HAP-1 (cell line): Measurements from ENCODE around the gene MTA1.

Experiments used
- DNase-seq, 2 experiments: peaks; one replicate each; pipeline ENCODE4 v3.0.0-alpha.2; 2016 to 2020; ENCODE audit warnings: low spot score in 2 of 2
- H3K27me3 ChIP-seq: fragments of 250-450 bp; sonication (Bioruptor Pico); 2 replicates; pipeline ENCODE4 v1.5.1; 2020; ENCODE audit warnings: low read depth, mild to moderate bottlenecking, moderate library complexity
- H3K36me3 ChIP-seq: fragments of 250-450 bp; sonication (Bioruptor Pico); replicated peaks from 2 replicates; pipeline ENCODE4 v1.5.1; 2020; ENCODE audit warnings: mild to moderate bottlenecking
- H3K4me1 ChIP-seq: fragments of 250-450 bp; sonication (Bioruptor Pico); 2 replicates; pipeline ENCODE4 v1.5.1; 2020; ENCODE audit warnings: mild to moderate bottlenecking
- H3K4me3 ChIP-seq: fragments of 250-450 bp; sonication (Bioruptor Pico); 2 replicates; pipeline ENCODE4 v1.5.1; 2020; ENCODE audit warnings: mild to moderate bottlenecking, moderate library complexity
- H3K9me3 ChIP-seq: fragments of 250-450 bp; sonication (Bioruptor Pico); 2 replicates; pipeline ENCODE4 v1.5.1; 2020; ENCODE audit warnings: mild to moderate bottlenecking, moderate library complexity
- in situ Hi-C: fragments of 300-500 bp; cut with MboI; formaldehyde crosslinking; loops from 3 replicates; pipeline ENCODE4 v1.14.3; 2020; ENCODE audit warnings: low sequenced_read_pairs, inconsistent platforms, mixed read lengths

Gene MTA1

DNA sequence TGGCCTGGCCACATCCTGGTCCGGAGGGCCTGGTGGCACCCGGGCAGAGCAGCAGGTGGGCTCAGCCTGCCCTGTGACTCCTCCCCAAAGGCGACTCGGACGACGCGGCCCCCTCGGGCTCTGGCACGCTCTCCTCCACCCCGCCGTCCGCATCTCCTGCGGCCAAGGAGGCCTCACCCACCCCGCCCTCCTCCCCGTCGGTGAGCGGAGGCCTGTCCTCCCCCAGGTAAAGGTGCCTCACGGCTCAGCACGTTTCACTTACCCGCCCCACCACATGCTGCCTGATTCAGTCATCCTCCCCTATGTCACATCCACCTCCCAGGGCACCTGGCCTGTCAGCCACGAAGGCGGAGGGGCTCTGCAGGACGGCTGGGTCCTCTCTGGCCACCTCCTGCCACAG is 28.1 kb upstream of the MTA1 start:
- Histone ChIP-seq H3K4me1 (no peaks in the 10 kb centered on the region), H3K27me3 (no peaks in the 10 kb centered on the region), H3K9me3 (no peaks in the 10 kb centered on the region), H3K4me3 (no peak overlapping the region), H3K36me3 (no peaks in the 10 kb centered on the region)
- DNase-seq: no peak
- in situ Hi-C loops: no loop called here

DNA sequence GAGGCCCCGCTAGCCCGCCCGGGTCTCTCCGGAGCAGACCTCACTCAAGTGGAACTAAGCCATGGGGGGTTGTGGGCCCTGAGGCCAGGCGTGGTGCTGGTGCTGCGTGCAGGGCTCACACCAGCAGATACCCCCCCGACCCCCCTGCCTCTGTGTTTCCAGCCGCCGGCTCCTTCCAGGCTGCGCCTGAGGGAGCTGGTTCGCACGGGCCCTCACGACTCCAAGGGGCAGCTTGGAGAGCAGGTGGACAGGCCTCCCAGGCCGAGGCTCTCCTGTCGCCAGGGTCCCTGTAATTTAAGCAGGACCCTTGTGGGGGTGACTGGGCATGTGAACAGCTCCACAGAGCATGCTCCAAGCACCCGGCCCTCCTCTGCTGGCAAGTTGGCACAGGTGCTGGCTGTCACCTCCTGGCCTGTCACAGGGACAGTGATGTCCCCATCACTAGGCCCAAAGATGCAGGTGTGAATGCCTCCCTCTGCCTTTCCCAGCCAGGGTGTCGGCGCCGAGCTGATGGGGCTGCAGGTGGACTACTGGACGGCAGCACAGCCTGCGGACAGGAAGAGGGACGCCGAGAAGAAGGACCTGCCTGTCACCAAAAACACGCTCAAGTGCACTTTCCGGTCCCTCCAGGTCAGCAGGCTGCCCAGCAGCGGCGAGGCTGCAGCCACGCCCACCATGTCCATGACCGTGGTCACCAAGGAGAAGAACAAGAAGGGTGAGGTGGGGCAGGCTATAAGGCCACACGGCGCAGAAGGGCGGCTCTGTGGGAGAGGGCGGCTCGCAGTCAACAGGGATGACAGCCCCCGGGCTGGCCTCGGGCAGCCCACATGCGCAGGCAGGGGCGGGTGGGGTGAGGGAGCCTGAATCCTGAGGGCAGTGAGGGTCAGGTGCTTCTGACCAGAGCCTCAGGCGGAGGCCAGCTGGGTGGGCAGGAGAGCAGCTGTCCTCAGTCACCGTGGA is 27.2 kb upstream of the MTA1 start:
- Histone ChIP-seq H3K27me3 (no peaks in the 10 kb centered on the region), H3K4me3 (no peak overlapping the region), H3K4me1 (no peaks in the 10 kb centered on the region), H3K9me3 (no peaks in the 10 kb centered on the region), H3K36me3 (no peaks in the 10 kb centered on the region)
- no peak for DNase-seq
- in situ Hi-C loops: no loop called here

- H3K36me3 ChIP-seq: no peaks in the 10 kb centered on the region
- peaks cover 5% of the 10 kb centered on the region for H3K4me1 ChIP-seq
- H3K9me3 ChIP-seq: no peaks in the 10 kb centered on the region
- DNase-seq: no peak
- H3K4me3 ChIP-seq: no peak overlapping the region
- H3K27me3 ChIP-seq: no peaks in the 10 kb centered on the region
- in situ Hi-C loops: no loop called here
These were observed 26.5 kb upstream of the MTA1 start for GRCh38 chr14:105393151-105393550.

DNA sequence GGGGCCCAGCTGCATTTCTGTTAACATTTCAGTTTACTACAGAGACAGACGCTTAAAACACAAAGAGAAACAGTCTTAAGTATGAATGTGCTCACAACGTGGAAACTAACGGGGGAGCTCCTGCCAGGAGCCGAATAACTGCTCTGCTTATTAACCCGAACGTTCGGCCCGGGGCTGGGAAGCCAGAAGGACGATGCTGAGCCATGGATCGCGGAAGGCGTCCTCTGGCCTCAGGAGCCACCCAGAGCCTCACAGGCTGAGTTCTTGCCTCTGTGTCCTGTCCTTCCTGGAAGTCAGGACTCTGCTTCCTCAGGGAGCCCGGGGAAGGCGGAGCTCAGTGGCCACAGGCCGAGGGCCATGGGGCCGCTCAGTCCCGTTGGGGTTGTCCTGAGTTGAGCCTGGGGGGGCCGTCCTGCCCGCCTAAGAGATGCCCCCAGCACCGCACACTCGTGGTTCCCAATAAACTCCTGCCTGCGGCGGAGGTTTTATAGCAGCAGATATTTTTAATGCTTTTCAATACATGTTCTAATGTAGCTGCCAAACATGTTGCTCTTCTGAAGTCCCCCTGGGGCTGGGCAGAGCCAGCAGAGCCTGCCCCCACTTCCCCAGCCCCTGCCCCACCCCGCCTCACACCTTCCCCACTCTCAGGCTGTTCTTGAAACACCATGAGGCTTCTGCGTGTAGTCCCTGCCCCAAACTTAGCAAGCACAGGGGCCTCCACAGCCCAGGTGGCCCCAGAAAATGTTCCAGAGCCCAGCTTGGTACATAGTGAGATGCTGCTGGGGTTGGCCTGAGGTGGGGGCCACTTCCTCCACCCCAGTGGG is 24.7 kb upstream of the MTA1 start:
- Histone ChIP-seq H3K4me1 (peaks cover 11% of the 10 kb centered on the region), H3K36me3 (peaks cover 7% of the 10 kb centered on the region), H3K9me3 (peaks cover 4% of the 10 kb centered on the region; the same call in 1 of the 2 replicates), H3K27me3 (no peaks in the 10 kb centered on the region), H3K4me3 (no peak overlapping the region)
- in situ Hi-C loops: no loop called here
- DNase-seq: no peak

DNA sequence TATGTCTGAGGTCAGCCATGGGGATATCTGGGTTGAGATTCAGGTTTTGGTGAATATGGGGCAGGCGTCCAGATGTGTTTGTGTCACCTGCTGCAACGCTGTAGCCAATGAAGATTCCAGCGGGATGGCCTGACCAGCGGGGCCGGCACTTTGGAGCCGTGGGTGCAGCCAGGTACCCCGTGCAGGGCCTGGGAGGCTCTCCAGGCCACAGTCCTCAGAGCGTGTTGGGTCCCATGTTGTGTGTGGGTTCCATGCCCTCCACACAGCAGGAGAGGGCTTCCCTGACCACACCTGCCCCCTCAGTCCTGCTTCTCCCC is 24.1 kb upstream of the MTA1 start:
- peaks cover 11% of the 10 kb centered on the region for H3K4me1 ChIP-seq
- no peak overlapping the region for H3K4me3 ChIP-seq
- no peaks in the 10 kb centered on the region for H3K27me3 ChIP-seq
- H3K9me3 ChIP-seq: peaks cover 8% of the 10 kb centered on the region; the same call in 1 of the 2 replicates
- H3K36me3 ChIP-seq: peaks cover 13% of the 10 kb centered on the region
- in situ Hi-C loops: no loop called here
- DNase-seq: no peak

- peak overlapping the region; percentile 58; the same call in 1 of the 2 replicates for H3K4me3 ChIP-seq
These were observed 22.2 kb upstream of the MTA1 start for GRCh38 chr14:105397350-105397931.

GRCh38 chr14:105398044-105398725 is 21.4 kb upstream of the MTA1 start, which contains the start of gene TEX22:
Gene TEX22 (plus strand): TSS chr14:105398538. CDS start chr14:105399341, 803 bp downstream.
- Histone ChIP-seq H3K36me3 (peaks cover 21% of the 10 kb centered on the region), H3K4me1 (peaks cover 11% of the 10 kb centered on the region), H3K4me3 (peak within 1 kb of the TSS; percentile 58), H3K27me3 (no peaks in the 10 kb centered on the region), H3K9me3 (peaks cover 8% of the 10 kb centered on the region; the same call in 1 of the 2 replicates)
- DNase-seq: peak; percentile 71 to 95
- in situ Hi-C loops: no loop called here

More at GRCh38 chr14:105397350-105397931, 22.2 kb upstream of the MTA1 start:
- Histone ChIP-seq H3K27me3 (no peaks in the 10 kb centered on the region), H3K36me3 (peaks cover 21% of the 10 kb centered on the region), H3K9me3 (peaks cover 8% of the 10 kb centered on the region; the same call in 1 of the 2 replicates), H3K4me1 (peaks cover 11% of the 10 kb centered on the region)
- in situ Hi-C loops: no loop called here
- no peak for DNase-seq

DNA sequence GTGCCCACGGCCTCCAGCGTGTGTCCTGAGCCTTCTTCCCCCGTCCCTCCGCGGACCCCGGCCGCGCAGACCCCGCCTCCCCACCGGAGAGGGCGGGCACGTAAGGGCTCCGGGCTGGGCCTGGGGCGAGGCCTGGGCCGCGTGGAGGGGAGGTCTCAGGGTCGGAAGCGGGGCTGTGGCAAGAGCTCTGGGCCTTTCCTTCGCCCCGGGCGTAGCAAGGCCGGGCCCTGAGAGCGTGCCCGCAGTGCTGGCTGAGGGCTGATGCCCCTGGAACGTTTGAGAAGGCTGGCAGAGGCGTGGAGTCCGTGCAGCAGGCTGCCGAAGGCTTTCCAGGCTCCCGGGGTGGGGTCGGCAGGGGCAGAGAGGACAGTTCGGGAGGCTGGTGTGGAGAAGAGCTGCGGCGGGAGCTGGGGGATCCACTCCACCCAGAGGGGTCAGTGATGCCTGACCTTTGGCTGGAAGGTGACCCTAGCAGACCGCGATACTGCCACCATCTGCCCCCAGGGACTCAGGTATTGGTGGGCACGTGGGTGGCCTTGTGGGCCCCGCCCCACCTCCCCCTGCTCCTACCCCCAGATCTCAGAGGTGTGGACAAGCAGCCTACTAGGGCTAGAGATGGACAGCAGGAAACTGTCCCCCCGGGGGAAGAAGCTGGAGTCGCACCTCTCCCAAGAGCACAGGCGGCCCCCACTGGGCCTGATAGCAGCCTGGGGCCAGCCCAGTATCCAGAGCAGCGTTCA is 20.7 kb upstream of the MTA1 start:
- peak; percentile 37 to 71 for DNase-seq
- H3K4me1 ChIP-seq: peaks cover 11% of the 10 kb centered on the region
- no peaks in the 10 kb centered on the region for H3K27me3 ChIP-seq
- H3K36me3 ChIP-seq: peaks cover 21% of the 10 kb centered on the region
- peak overlapping the region; percentile 58 for H3K4me3 ChIP-seq
- H3K9me3 ChIP-seq: peaks cover 8% of the 10 kb centered on the region; the same call in 1 of the 2 replicates
- in situ Hi-C loops: no loop called here

GRCh38 chr14:105399466-105399775 is 20.2 kb upstream of the MTA1 start:
- H3K27me3 ChIP-seq: no peaks in the 10 kb centered on the region
- DNase-seq: no peak
- H3K36me3 ChIP-seq: peaks cover 21% of the 10 kb centered on the region
- H3K4me1 ChIP-seq: peaks cover 11% of the 10 kb centered on the region
- H3K4me3 ChIP-seq: peak overlapping the region; percentile 58
- peaks cover 8% of the 10 kb centered on the region; the same call in 1 of the 2 replicates for H3K9me3 ChIP-seq
- in situ Hi-C loops: no loop called here

GRCh38 chr14:105400016-105400415 is 19.6 kb upstream of the MTA1 start:
- Histone ChIP-seq H3K9me3 (peaks cover 8% of the 10 kb centered on the region; the same call in 1 of the 2 replicates), H3K36me3 (peaks cover 21% of the 10 kb centered on the region), H3K4me1 (peaks cover 11% of the 10 kb centered on the region), H3K27me3 (no peaks in the 10 kb centered on the region), H3K4me3 (no peak overlapping the region)
- in situ Hi-C loops: no loop called here
- DNase-seq: no peak

DNA sequence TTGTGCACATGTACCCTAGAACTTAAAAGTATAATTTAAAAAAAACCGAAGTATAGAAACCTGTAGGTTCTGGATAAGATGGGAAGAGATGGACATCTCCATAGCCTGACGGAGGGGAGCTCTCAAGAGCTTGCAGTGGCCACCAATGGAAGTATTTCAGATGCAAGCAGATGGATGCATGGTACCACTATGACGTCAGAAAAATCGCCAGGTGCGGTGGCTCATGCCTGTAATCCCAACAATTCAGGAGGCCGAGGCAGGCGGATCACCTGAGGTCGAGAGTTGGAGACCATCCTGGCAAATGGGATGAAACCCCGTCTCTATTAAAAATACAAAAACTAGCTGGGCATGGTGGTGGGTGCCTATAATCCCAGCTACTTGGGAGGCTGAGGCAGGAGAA is 17.9 kb upstream of the MTA1 start:
- DNase-seq: no peak
- in situ Hi-C loops: no loop called here
- H3K9me3 ChIP-seq: peaks cover 8% of the 10 kb centered on the region; the same call in 1 of the 2 replicates

DNA sequence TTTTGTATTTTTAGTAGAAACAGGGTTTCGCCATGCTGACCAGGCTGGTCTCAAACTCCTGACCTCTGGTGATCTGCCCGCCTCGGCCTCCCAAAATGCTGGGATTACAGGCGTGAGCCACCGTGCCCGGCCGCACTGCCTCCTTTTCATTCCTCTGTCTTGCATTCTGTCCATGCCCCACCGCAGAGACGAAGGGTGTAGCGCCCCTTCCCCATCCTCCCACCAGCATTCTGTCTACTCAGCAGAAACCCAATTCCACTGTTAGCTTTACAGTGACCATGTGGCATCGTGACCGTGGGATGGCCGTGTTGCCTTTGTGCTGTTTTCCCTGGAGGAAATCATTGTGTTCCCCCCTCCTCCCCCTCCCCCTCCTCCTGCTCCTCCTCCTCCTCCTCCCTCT is 11.0 kb upstream of the MTA1 start:
- no peaks in the 10 kb centered on the region for H3K36me3 ChIP-seq
- no peaks in the 10 kb centered on the region for H3K4me1 ChIP-seq
- no peaks in the 10 kb centered on the region for H3K27me3 ChIP-seq
- in situ Hi-C loops: no loop called here
- DNase-seq: no peak
- no peaks in the 10 kb centered on the region for H3K9me3 ChIP-seq
- no peak overlapping the region for H3K4me3 ChIP-seq

More for the DNA sequence above, 17.9 kb upstream of the MTA1 start:
- H3K27me3 ChIP-seq: no peaks in the 10 kb centered on the region
- H3K4me3 ChIP-seq: no peak overlapping the region
- H3K4me1 ChIP-seq: peaks cover 11% of the 10 kb centered on the region
- H3K36me3 ChIP-seq: peaks cover 21% of the 10 kb centered on the region

- Histone ChIP-seq H3K9me3 (no peaks in the 10 kb centered on the region), H3K4me3 (no peak overlapping the region), H3K36me3 (no peaks in the 10 kb centered on the region), H3K4me1 (no peaks in the 10 kb centered on the region), H3K27me3 (no peaks in the 10 kb centered on the region)
- in situ Hi-C loops: no loop called here
- DNase-seq: no peak
These were observed 10.3 kb upstream of the MTA1 start for GRCh38 chr14:105409364-105409763.
